Measurements from ENCODE around the gene XIAP.
"Not testable (repeated sequence)": the region's sequence is repeated elsewhere in the genome, so short reads cannot be mapped to it uniquely, and the experiment has no call there.

XIAP gene

GRCh38 chrX:123859846-123860838 lies at the start of gene XIAP:
Gene XIAP (plus strand): TSS chrX:123860053. CDS start chrX:123885663, 25,610 bp downstream.
- DNase-seq = peak; percentile 78

- no peak for DNase-seq
These were observed 45.5 kb upstream of the XIAP start for GRCh38 chrX:123814343-123814742.

GRCh38 chrX:123814934-123815394 lies 44.9 kb upstream of the XIAP start:
- not testable (repeated sequence) for DNase-seq

GRCh38 chrX:123817288-123817894 lies 42.5 kb upstream of the XIAP start:
- no peak for DNase-seq

- no peak for DNase-seq
These were observed 41.6 kb upstream of the XIAP start for GRCh38 chrX:123818243-123818642.

GRCh38 chrX:123822965-123823364 lies 36.9 kb upstream of the XIAP start:
- no peak for DNase-seq

GRCh38 chrX:123830309-123830708 lies 29.5 kb upstream of the XIAP start:
- DNase-seq = peak; percentile 60

- DNase-seq = peak; percentile 59
These were observed 26.5 kb upstream of the XIAP start for GRCh38 chrX:123833387-123833786.

GRCh38 chrX:123834116-123834515 lies 25.7 kb upstream of the XIAP start:
- DNase-seq = no peak

GRCh38 chrX:123835661-123836371 lies 24.0 kb upstream of the XIAP start:
- no peak for DNase-seq

GRCh38 chrX:123845129-123845528 lies 14.7 kb upstream of the XIAP start:
- DNase-seq = not testable (repeated sequence)

- DNase-seq = no peak
These were observed 13.2 kb upstream of the XIAP start for GRCh38 chrX:123846577-123847038.

- DNase-seq = no peak
These were observed 12.8 kb upstream of the XIAP start for GRCh38 chrX:123847056-123847455.

- no peak for DNase-seq
These were observed 10.8 kb upstream of the XIAP start for GRCh38 chrX:123849096-123849495.

- not testable (repeated sequence) for DNase-seq
These were observed 9.9 kb upstream of the XIAP start for GRCh38 chrX:123849906-123850305.

- DNase-seq = no peak
These were observed 8.8 kb upstream of the XIAP start for GRCh38 chrX:123851079-123851478.

- DNase-seq = no peak
These were observed 5.5 kb upstream of the XIAP start for GRCh38 chrX:123854329-123854728.

- no peak for DNase-seq
These were observed 426 bp upstream of the XIAP start for GRCh38 chrX:123859409-123859845.

GRCh38 chrX:123860983-123861382 lies 1.1 kb downstream of the XIAP start:
- DNase-seq = no peak

- no peak for DNase-seq
These were observed 9.6 kb downstream of the XIAP start for GRCh38 chrX:123869488-123869887.

GRCh38 chrX:123871309-123871708 lies 11.5 kb downstream of the XIAP start:
- no peak for DNase-seq

GRCh38 chrX:123873956-123874355 lies 14.1 kb downstream of the XIAP start:
- no peak for DNase-seq

GRCh38 chrX:123876177-123876576 lies 16.3 kb downstream of the XIAP start:
- DNase-seq = no peak

Data from CD4-positive, alpha-beta T cell treated with Interleukin-15 for 1 hour (primary cell).